HepG2 (cell line): Measurements from ENCODE around the gene DAB1. TPM values are rescaled to one million over a fixed set of nuclear protein-coding genes. Genes with fewer than 3 reads are reported as not detected.
A peak's percentile ranks its signal among the peaks of the same experiment; 100 is the strongest.

Source experiments
- ETV5 ChIP-seq: IDR thresholded peaks from 2 replicates; pipeline ENCODE4 v1.6.1; 2018; ENCODE audit warnings: missing biosample characterization, missing genetic modification reagents, inconsistent platforms, borderline replicate concordance
- FOXA1 ChIP-seq, 2 experiments: fragments of 450-650 bp in 1 of 2; sonication (generic) in 1 of 2; formaldehyde crosslinking in 1 of 2; IDR thresholded peaks; 2 replicates each; pipeline versions ENCODE4 v1.4.0 to v1.6.1; 2016 to 2020; ENCODE audit warnings: missing genetic modification reagents in 1 of 2
- HMG20A ChIP-seq: IDR thresholded peaks from 2 replicates; pipeline ENCODE4 v1.6.1; 2016; ENCODE audit warnings: borderline replicate concordance
- HOMEZ ChIP-seq: IDR thresholded peaks from 2 replicates; pipeline ENCODE4 v1.6.1; 2016; ENCODE audit warnings: low read depth
- IRF1 ChIP-seq: sonication (generic); formaldehyde crosslinking; IDR thresholded peaks from 2 replicates; pipeline ENCODE4 v1.4.0; 2020; ENCODE audit warnings: low read depth, mild to moderate bottlenecking, missing genetic modification reagents
- ISL2 ChIP-seq: sonication (generic); formaldehyde crosslinking; IDR thresholded peaks from 2 replicates; pipeline ENCODE4 v1.5.0; 2020; ENCODE audit warnings: missing genetic modification reagents
- NCOR1 ChIP-seq: fragments of 200-600 bp; sonication (generic); IDR thresholded peaks from 2 replicates; pipeline ENCODE4 v1.7.0; 2017; ENCODE audit warnings: antibody characterized with exemption, low read length, borderline replicate concordance
- RARA ChIP-seq: IDR thresholded peaks from 2 replicates; pipeline ENCODE4 v1.6.1; 2016; ENCODE audit warnings: missing genetic modification reagents, missing compliant biosample characterization
- SETDB1 ChIP-seq: sonication (generic); formaldehyde crosslinking; IDR thresholded peaks from 2 replicates; pipeline ENCODE4 v1.5.1; 2020; ENCODE audit warnings: missing genetic modification reagents, mild to moderate bottlenecking, borderline replicate concordance
- SMAD3 ChIP-seq: sonication (generic); formaldehyde crosslinking; IDR thresholded peaks from 2 replicates; pipeline ENCODE4 v1.4.0; 2020; ENCODE audit warnings: missing genetic modification reagents
- TCF7 ChIP-seq: sonication (generic); IDR thresholded peaks from 2 replicates; pipeline ENCODE4 v1.6.1; 2016; ENCODE audit warnings: antibody characterized with exemption, low read depth
- THAP11 ChIP-seq: IDR thresholded peaks from 2 replicates; pipeline ENCODE4 v1.6.1; 2016; ENCODE audit warnings: missing biosample characterization, missing genetic modification reagents
- ZKSCAN8 ChIP-seq: IDR thresholded peaks from 2 replicates; pipeline ENCODE4 v1.6.1; 2016; ENCODE audit warnings: borderline replicate concordance, missing genetic modification reagents, missing compliant biosample characterization
- ZNF34 ChIP-seq: sonication (generic); formaldehyde crosslinking; IDR thresholded peaks from 2 replicates; pipeline ENCODE4 v1.4.0; 2020; ENCODE audit warnings: mild to moderate bottlenecking, missing genetic modification reagents, borderline replicate concordance
- ZNF646 ChIP-seq: sonication (generic); formaldehyde crosslinking; IDR thresholded peaks from 2 replicates; pipeline ENCODE4 v1.9.0; 2021; ENCODE audit warnings: mild to moderate bottlenecking, missing genetic modification reagents
- ZNF776 ChIP-seq: sonication (generic); formaldehyde crosslinking; IDR thresholded peaks from 2 replicates; pipeline ENCODE4 v1.4.0; 2020; ENCODE audit warnings: mild to moderate bottlenecking, missing genetic modification reagents
- ZNF891 ChIP-seq: sonication (generic); formaldehyde crosslinking; IDR thresholded peaks from 2 replicates; pipeline ENCODE4 v1.5.0; 2020; ENCODE audit warnings: mild to moderate bottlenecking, missing genetic modification reagents
- polyA plus RNA-seq, 8 experiments: library from polyadenylated mRNA; depleted of rRNA in 3 of 8; stranded (reverse) in 7 of 8; unstranded in 1 of 8; fragments of >200 nt; fragmentation: Illumina TruSeq in 4 of 8; extraction: Trizol in 4 of 8; gene quantifications; 2 replicates each; pipeline versions ENCODE4 v1.2.1 to v1.2.3, GENCODE V29; 2011 to 2016; ENCODE audit warnings: low read depth in 4 of 8, missing spikeins in 1 of 8, mixed read lengths in 1 of 8; ENCODE audit not compliant: insufficient read depth in 1 of 8
- total RNA-seq, 5 experiments: library from RNA; depleted of rRNA; stranded (reverse); fragments of >200 nt; fragmentation: Illumina TruSeq; extraction: Trizol; gene quantifications; 2 replicates each; pipeline ENCODE4 v1.2.3, GENCODE V29; 2016; ENCODE audit warnings: low read depth in 1 of 5

DAB1 gene
- total and polyA plus RNA-seq, 2 of the 13 experiments (the other 11 are each of a cell fraction or from before 2014, with no cell fraction given): 0.04 to 0.13 TPM

GRCh38 chr1:57278558-57278957, 145.3 kb downstream of the DAB1 start (continued):
- TF ChIP-seq ZNF646 (CRISPR knock-in tag) (peak; percentile 80; the same call in 1 of the 2 replicates), HOMEZ (CRISPR knock-in tag) (no peak), ETV5 (CRISPR knock-in tag) (peak; percentile 21; the same call in 1 of the 2 replicates), NCOR1 (no peak), ZNF891 (CRISPR knock-in tag) (no peak), TCF7 (peak; percentile 58), IRF1 (CRISPR knock-in tag) (no peak), THAP11 (peak; percentile 67), ZNF34 (CRISPR knock-in tag) (no peak), HMG20A (CRISPR knock-in tag) (peak; percentile 60; the same call in 1 of the 2 replicates), SMAD3 (CRISPR knock-in tag) (no peak), SETDB1 (CRISPR knock-in tag) (no peak), ZKSCAN8 (CRISPR knock-in tag) (no peak), ZNF776 (CRISPR knock-in tag) (no peak), FOXA1 (IDR thresholded peaks at IDR 0.05) (no peak), FOXA1 (CRISPR knock-in tag; IDR thresholded peaks at IDR 0.05) (peak; percentile 17; the same call in 1 of the 2 replicates), ISL2 (CRISPR knock-in tag) (peak; percentile 52; the same call in 1 of the 2 replicates), RARA (CRISPR knock-in tag) (0 out of 2 replicates have a peak, but pooled peaks have one; percentile 19)
